GM12878 (cell line): ENCODE measurements around the gene GLUL.

ENCODE experiments used
- ATF2 ChIP-seq: IDR thresholded peaks from 2 replicates; pipeline ENCODE4 v1.6.1; 2012; ENCODE audit warnings: low read length, inconsistent platforms
- CEBPB ChIP-seq, 2 experiments: fragments of 150-350 bp in 1 of 2; IDR thresholded peaks; 2 replicates each; pipeline ENCODE4 v1.6.1; 2012 to 2014; ENCODE audit warnings: low read depth in 2 of 2, low read length in 2 of 2, borderline replicate concordance in 1 of 2, inconsistent platforms in 1 of 2
- CREM ChIP-seq: IDR thresholded peaks from 2 replicates; pipeline ENCODE4 v1.6.1; 2014; ENCODE audit warnings: antibody characterized with exemption, low read depth
- CTCF ChIP-seq, 3 experiments: IDR thresholded peaks in 2 of 3; conservative IDR thresholded peaks in 1 of 3; 2 replicates each; pipeline ENCODE4 v1.5.1; 2011; ENCODE audit warnings: low read depth in 3 of 3, low read length in 3 of 3, mild to moderate bottlenecking in 3 of 3, control low read depth in 2 of 3, moderate library complexity in 2 of 3, inconsistent platforms in 1 of 3, mixed read lengths in 1 of 3; ENCODE audit not compliant: control insufficient read depth in 2 of 3, insufficient read depth in 1 of 3; ENCODE audit errors: extremely low read depth in 1 of 3
- EP300 ChIP-seq, 2 experiments: fragments of 150-350 bp in 1 of 2; IDR thresholded peaks; 2 replicates each; pipeline ENCODE4 v1.6.1; 2011 to 2012; ENCODE audit warnings: low read depth in 2 of 2, low read length in 2 of 2, borderline replicate concordance in 1 of 2, improper control_type of control experiment in 1 of 2, inconsistent platforms in 1 of 2; ENCODE audit not compliant: control insufficient read depth in 1 of 2
- ETV6 ChIP-seq, 2 experiments: fragments of 450-650 bp in 1 of 2; IDR thresholded peaks in 1 of 2; conservative IDR thresholded peaks in 1 of 2; 2 replicates each; pipeline ENCODE4 v1.6.1; 2014; ENCODE audit warnings: antibody characterized with exemption in 1 of 2, borderline replicate concordance in 1 of 2, low read depth in 1 of 2, mild to moderate bottlenecking in 1 of 2, moderate library complexity in 1 of 2
- POLR2A ChIP-seq: IDR thresholded peaks from 2 replicates; pipeline ENCODE4 v1.6.1; 2011; ENCODE audit warnings: low read depth, mild to moderate bottlenecking, low read length
- REST ChIP-seq: IDR thresholded peaks from 2 replicates; pipeline ENCODE4 v1.6.1; 2012; ENCODE audit warnings: mild to moderate bottlenecking, low read depth, low read length
- RFX5 ChIP-seq: IDR thresholded peaks from 2 replicates; pipeline ENCODE4 v1.6.1; 2011; ENCODE audit warnings: low read depth, low read length, improper control_type of control experiment
- ZNF274 ChIP-seq: IDR thresholded peaks from one replicate; pipeline ENCODE4 v1.8.0; 2011; ENCODE audit not compliant: insufficient read length, insufficient read depth
- ZNF384 ChIP-seq: IDR thresholded peaks from 2 replicates; pipeline ENCODE4 v1.6.1; 2012; ENCODE audit warnings: low read depth, mild to moderate bottlenecking, low read length, improper control_type of control experiment, borderline replicate concordance
- ZSCAN29 ChIP-seq: fragments of 450-650 bp; IDR thresholded peaks from 2 replicates; pipeline ENCODE4 v1.6.1; 2017; ENCODE audit warnings: mild to moderate bottlenecking, moderate library complexity
- TF ChIP-seq, protein P1 (sequence below): fragments of 150-350 bp; IDR thresholded peaks from 2 replicates; pipeline ENCODE4 v1.6.1; 2016; ENCODE audit warnings: low read depth, low read length

DNA sequence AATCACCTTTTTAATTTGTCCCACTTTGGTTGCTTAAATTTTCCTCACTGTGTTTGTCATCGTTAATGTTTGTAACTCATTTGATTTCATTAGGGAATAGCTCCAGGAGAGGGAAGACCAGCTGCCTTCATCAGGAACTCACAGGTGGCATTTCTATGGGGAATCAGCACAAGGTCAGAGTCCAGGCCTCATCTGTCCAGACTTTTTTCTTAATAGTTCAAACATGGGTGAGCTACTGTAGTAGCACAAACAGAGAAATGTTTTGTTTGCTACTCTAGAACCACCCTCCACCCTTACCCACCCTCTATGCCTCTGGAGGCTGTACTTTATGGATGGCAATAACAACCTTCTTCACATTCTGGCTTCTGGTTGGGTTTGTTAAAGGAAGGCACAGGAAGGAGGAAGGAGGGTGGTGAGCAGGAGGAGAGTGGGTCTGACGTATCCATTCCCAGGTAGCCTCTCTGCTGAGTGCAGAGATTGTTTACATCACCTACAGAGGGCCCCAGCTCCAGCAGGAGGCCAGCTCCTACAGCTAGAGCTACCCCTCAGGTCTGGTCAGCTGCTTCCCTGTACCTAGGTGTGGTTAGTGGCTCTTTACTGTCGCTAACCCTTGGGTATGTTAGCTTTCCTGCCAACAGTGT is 17.0 kb upstream of the GLUL start:
- TF ChIP-seq CTCF (IDR thresholded peaks at IDR 0.05 in 2 of 3, conservative IDR thresholded peaks at IDR 0.05 in 1 of 3; ENCODE audit: control insufficient read depth in 2 of 3, extremely low read depth in 1 of 3, insufficient read depth in 1 of 3, low read depth in 3 of 3, low read length in 3 of 3) = no peak
- TF ChIP-seq ZNF384 = no peak
- TF ChIP-seq ZSCAN29 = no peak
- no peak for TF ChIP-seq ATF2
- no peak for TF ChIP-seq RFX5
- TF ChIP-seq REST = no peak
- TF ChIP-seq, protein P1, sequence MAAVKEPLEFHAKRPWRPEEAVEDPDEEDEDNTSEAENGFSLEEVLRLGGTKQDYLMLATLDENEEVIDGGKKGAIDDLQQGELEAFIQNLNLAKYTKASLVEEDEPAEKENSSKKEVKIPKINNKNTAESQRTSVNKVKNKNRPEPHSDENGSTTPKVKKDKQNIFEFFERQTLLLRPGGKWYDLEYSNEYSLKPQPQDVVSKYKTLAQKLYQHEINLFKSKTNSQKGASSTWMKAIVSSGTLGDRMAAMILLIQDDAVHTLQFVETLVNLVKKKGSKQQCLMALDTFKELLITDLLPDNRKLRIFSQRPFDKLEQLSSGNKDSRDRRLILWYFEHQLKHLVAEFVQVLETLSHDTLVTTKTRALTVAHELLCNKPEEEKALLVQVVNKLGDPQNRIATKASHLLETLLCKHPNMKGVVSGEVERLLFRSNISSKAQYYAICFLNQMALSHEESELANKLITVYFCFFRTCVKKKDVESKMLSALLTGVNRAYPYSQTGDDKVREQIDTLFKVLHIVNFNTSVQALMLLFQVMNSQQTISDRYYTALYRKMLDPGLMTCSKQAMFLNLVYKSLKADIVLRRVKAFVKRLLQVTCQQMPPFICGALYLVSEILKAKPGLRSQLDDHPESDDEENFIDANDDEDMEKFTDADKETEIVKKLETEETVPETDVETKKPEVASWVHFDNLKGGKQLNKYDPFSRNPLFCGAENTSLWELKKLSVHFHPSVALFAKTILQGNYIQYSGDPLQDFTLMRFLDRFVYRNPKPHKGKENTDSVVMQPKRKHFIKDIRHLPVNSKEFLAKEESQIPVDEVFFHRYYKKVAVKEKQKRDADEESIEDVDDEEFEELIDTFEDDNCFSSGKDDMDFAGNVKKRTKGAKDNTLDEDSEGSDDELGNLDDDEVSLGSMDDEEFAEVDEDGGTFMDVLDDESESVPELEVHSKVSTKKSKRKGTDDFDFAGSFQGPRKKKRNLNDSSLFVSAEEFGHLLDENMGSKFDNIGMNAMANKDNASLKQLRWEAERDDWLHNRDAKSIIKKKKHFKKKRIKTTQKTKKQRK = no peak
- TF ChIP-seq ETV6 (conservative IDR thresholded peaks at IDR 0.05 in 1 of 2, IDR thresholded peaks at IDR 0.05 in 1 of 2; ENCODE audit: borderline replicate concordance in 1 of 2, low read depth in 1 of 2) = no peak
- TF ChIP-seq CEBPB (IDR thresholded peaks at IDR 0.05; ENCODE audit: borderline replicate concordance in 1 of 2, low read depth in 2 of 2, low read length in 2 of 2) = no peak
- TF ChIP-seq ZNF274 = no peak
- TF ChIP-seq EP300 (IDR thresholded peaks at IDR 0.05; ENCODE audit: borderline replicate concordance in 1 of 2, control insufficient read depth in 1 of 2, low read depth in 2 of 2, low read length in 2 of 2) = no peak
- no peak for TF ChIP-seq POLR2A
- no peak for TF ChIP-seq CREM
